H1 (cell line): ENCODE results near the gene UBE2G2. TPM values are rescaled to one million over a fixed set of nuclear protein-coding genes. Genes with fewer than 3 reads are reported as not detected.

Source experiments
- CTCF ChIA-PET: fragments of 300-600 bp; sonication (Branson Sonifier 250); formaldehyde crosslinking; loops from one replicate; lab custom pipeline; 2021; ENCODE audit not compliant: partially characterized antibody; lab: Charles Lee
- POLR2A ChIA-PET: fragments of 300-600 bp; sonication (Branson Sonifier 250); formaldehyde crosslinking; loops from one replicate; lab custom pipeline; 2021; ENCODE audit warnings: inconsistent platforms; ENCODE audit not compliant: partially characterized antibody; lab: Charles Lee
- DNase-seq, 2 experiments: peaks; one replicate each; pipeline versions ENCODE4 v3.0.0 to v3.0.0-alpha.2; 2010 to 2022; ENCODE audit warnings: low spot score in 2 of 2, low read depth in 1 of 2, mixed read lengths in 1 of 2
- FAIRE-seq: peaks from 2 replicates; lab custom pipeline; 2011; peaks lifted over from hg19 to GRCh38; lab: Jason Lieb, UNC
- H2AFZ ChIP-seq: 2 replicates; pipeline ENCODE4 v1.8.1; 2012; ENCODE audit warnings: low read length, inconsistent platforms
- H2AK5ac ChIP-seq: 2 replicates; pipeline ENCODE4 v1.6.1; 2013; ENCODE audit warnings: low read depth, low read length
- H2BK120ac ChIP-seq: replicated peaks from 2 replicates; pipeline ENCODE3; 2013; ENCODE audit warnings: low read depth, low read length, inconsistent platforms
- H2BK12ac ChIP-seq: 2 replicates; pipeline ENCODE4 v1.6.1; 2013; ENCODE audit warnings: low read depth, low read length
- H2BK15ac ChIP-seq: 2 replicates; pipeline ENCODE4 v1.6.1; 2013; ENCODE audit warnings: low read length
- H2BK20ac ChIP-seq: 2 replicates; pipeline ENCODE4 v1.6.1; 2013; ENCODE audit warnings: low read length
- H2BK5ac ChIP-seq: 2 replicates; pipeline ENCODE4 v1.6.1; 2013; ENCODE audit warnings: low read depth, low read length
- H3K14ac ChIP-seq: 2 replicates; pipeline ENCODE4 v1.6.1; 2013; ENCODE audit warnings: inconsistent platforms; ENCODE audit not compliant: insufficient read length
- H3K18ac ChIP-seq: 2 replicates; pipeline ENCODE4 v1.6.1; 2013; ENCODE audit warnings: low read length; ENCODE audit errors: extremely low read depth
- H3K23ac ChIP-seq: 2 replicates; pipeline ENCODE4 v1.6.1; 2013; ENCODE audit warnings: inconsistent platforms; ENCODE audit not compliant: insufficient read length
- H3K23me2 ChIP-seq: 2 replicates; pipeline ENCODE4 v1.6.1; 2013; ENCODE audit warnings: low read depth, low read length
- H3K27ac ChIP-seq: 2 replicates; pipeline ENCODE4 v1.6.1; 2011; ENCODE audit warnings: low read depth, low read length, inconsistent platforms
- H3K27me3 ChIP-seq, 4 experiments: replicated peaks in 1 of 4; 1 replicate in 1 of 4; 2 replicates in 3 of 4; pipeline versions ENCODE4 v1.6.1 to v1.8.1; 2011 to 2013; ENCODE audit warnings: low read length in 3 of 4, mild to moderate bottlenecking in 3 of 4, inconsistent platforms in 2 of 4, mixed read lengths in 2 of 4, moderate library complexity in 1 of 4; ENCODE audit not compliant: control insufficient read depth in 3 of 4, insufficient read depth in 3 of 4; ENCODE audit errors: extremely low read depth in 1 of 4
- H3K36me3 ChIP-seq, 4 experiments: 2 replicates each; pipeline versions ENCODE4 v1.6.1 to v1.8.1; 2011 to 2013; ENCODE audit warnings: mild to moderate bottlenecking in 4 of 4, low read length in 3 of 4, moderate library complexity in 2 of 4, control low read depth in 1 of 4, inconsistent platforms in 1 of 4; ENCODE audit not compliant: insufficient read depth in 4 of 4, control insufficient read depth in 2 of 4
- H3K4ac ChIP-seq: replicated peaks from 2 replicates; pipeline ENCODE3; 2013; ENCODE audit warnings: low read length, low read depth, mixed read lengths, inconsistent platforms; ENCODE audit not compliant: insufficient read length
- H3K4me1 ChIP-seq, 4 experiments: replicated peaks in 1 of 4; 1 replicate in 1 of 4; 2 replicates in 3 of 4; pipeline versions ENCODE4 v1.6.1 to v1.8.1; 2011 to 2013; ENCODE audit warnings: low read length in 3 of 4, inconsistent platforms in 2 of 4, mixed read lengths in 1 of 4; ENCODE audit not compliant: insufficient read depth in 4 of 4, control insufficient read depth in 3 of 4
- H3K4me2 ChIP-seq, 2 experiments: 2 replicates each; pipeline versions ENCODE4 v1.6.1 to v1.8.1; 2011 to 2013; ENCODE audit warnings: low read depth in 2 of 2, low read length in 2 of 2, control low read depth in 1 of 2, inconsistent platforms in 1 of 2, mild to moderate bottlenecking in 1 of 2; ENCODE audit not compliant: insufficient read depth in 1 of 2
- H3K4me3 ChIP-seq, 4 experiments: fragments of 200-600, 300-600 bp in 1 of 4; sonication (generic), shearing (Covaris generic), sonication (Bioruptor Twin) in 1 of 4; 2 replicates each; pipeline versions ENCODE4 v1.5.1 to v1.8.1; 2011 to 2016; ENCODE audit warnings: low read length in 4 of 4, low read depth in 3 of 4, control low read depth in 2 of 4, inconsistent platforms in 2 of 4, mild to moderate bottlenecking in 2 of 4, mixed read lengths in 1 of 4, moderate library complexity in 1 of 4; ENCODE audit not compliant: insufficient read depth in 2 of 4; ENCODE audit errors: extremely low read depth in 1 of 4
- H3K56ac ChIP-seq: replicated peaks from 2 replicates; pipeline ENCODE3; 2013; ENCODE audit warnings: low read depth, mild to moderate bottlenecking, mixed read lengths, low read length, inconsistent platforms; ENCODE audit not compliant: insufficient read length
- H3K79me1 ChIP-seq: 2 replicates; pipeline ENCODE4 v1.6.1; 2013; ENCODE audit warnings: low read depth, low read length, control low read depth
- H3K79me2 ChIP-seq, 2 experiments: 2 replicates each; pipeline versions ENCODE4 v1.6.1 to v1.8.1; 2012 to 2013; ENCODE audit warnings: low read length in 2 of 2, mild to moderate bottlenecking in 2 of 2, inconsistent platforms in 1 of 2; ENCODE audit not compliant: insufficient read depth in 2 of 2, control insufficient read depth in 1 of 2
- H3K9ac ChIP-seq, 4 experiments: replicated peaks in 1 of 4; 1 replicate in 1 of 4; 2 replicates in 3 of 4; pipeline versions ENCODE4 v1.6.1 to v1.8.1; 2011 to 2013; ENCODE audit warnings: low read depth in 3 of 4, low read length in 3 of 4, control low read depth in 2 of 4, mild to moderate bottlenecking in 2 of 4, moderate library complexity in 2 of 4, inconsistent platforms in 1 of 4; ENCODE audit errors: extremely low read depth in 1 of 4
- H3K9me3 ChIP-seq, 2 experiments: 2 replicates each; pipeline versions ENCODE4 v1.6.1 to v1.8.1; 2012 to 2013; ENCODE audit warnings: mild to moderate bottlenecking in 2 of 2, moderate library complexity in 2 of 2, control low read depth in 1 of 2, inconsistent platforms in 1 of 2, low read depth in 1 of 2, low read length in 1 of 2, mixed read lengths in 1 of 2; ENCODE audit not compliant: insufficient read depth in 2 of 2
- H4K20me1 ChIP-seq, 2 experiments: replicated peaks in 1 of 2; 2 replicates each; pipeline versions ENCODE3 to v1.8.1; 2011 to 2013; ENCODE audit warnings: inconsistent platforms in 2 of 2, low read length in 2 of 2, mild to moderate bottlenecking in 1 of 2; ENCODE audit not compliant: insufficient read depth in 2 of 2, control insufficient read depth in 1 of 2
- H4K5ac ChIP-seq: 2 replicates; pipeline ENCODE4 v1.6.1; 2013; ENCODE audit warnings: low read length, low read depth, mixed read lengths, inconsistent platforms; ENCODE audit not compliant: insufficient read length
- H4K8ac ChIP-seq: 2 replicates; pipeline ENCODE4 v1.8.0; 2013; ENCODE audit warnings: mild to moderate bottlenecking, moderate library complexity, low read length, inconsistent platforms; ENCODE audit not compliant: insufficient read depth; ENCODE audit errors: extremely low read depth
- H4K91ac ChIP-seq: replicated peaks from 2 replicates; pipeline ENCODE3; 2013; ENCODE audit warnings: low read length, mixed read lengths, inconsistent platforms; ENCODE audit not compliant: insufficient read length
- MAX ChIP-seq: IDR thresholded peaks from 2 replicates; pipeline ENCODE4 v1.6.1; 2012; ENCODE audit warnings: inconsistent platforms
- RFX5 ChIP-seq: IDR thresholded peaks from 2 replicates; pipeline ENCODE4 v1.6.1; 2011; ENCODE audit warnings: low read depth, low read length, improper control_type of control experiment, borderline replicate concordance
- WGBS, 2 experiments: shearing (Covaris generic) in 1 of 2; methylation state at CpG; one replicate each; pipeline versions ENCODE4 v1.1.6 to v1.1.7; 2013 to 2015; ENCODE audit warnings: low lambda C conversion rate in 2 of 2, mixed read lengths in 2 of 2, inconsistent platforms in 1 of 2, low coverage in 1 of 2, missing lambda C conversion rate in 1 of 2; ENCODE audit not compliant: insufficient replicate concordance in 2 of 2, insufficient coverage in 1 of 2, insufficient read length in 1 of 2; ENCODE audit errors: extremely low coverage in 1 of 2, missing lambda C conversion rate in 1 of 2; 5-methylcytosine and 5-hydroxymethylcytosine counted together
- polyA plus RNA-seq, 7 experiments: library from polyadenylated mRNA; depleted of rRNA in 3 of 7; stranded (reverse) in 5 of 7; unstranded in 2 of 7; fragments of >200 nt in 5 of 7; fragments of 200-250 nt in 2 of 7; gene quantifications; 1 replicate in 5 of 7; 2 replicates in 1 of 7; 4 replicates in 1 of 7; pipeline versions ENCODE4 v1.2.1 to v1.2.3, GENCODE V29; 2011 to 2013; ENCODE audit warnings: missing spikeins in 2 of 7, mixed read lengths in 2 of 7
- total RNA-seq: library from RNA; stranded (reverse); fragmentation: NEBNext Ultra II Directional; extraction: Animal tissue kit (Norgen Biotek cat#: 25700); gene quantifications from 2 replicates; pipeline ENCODE4 v1.2.1, GENCODE V29; 2021

Gene UBE2G2
- total and polyA plus RNA-seq, 2 of the 8 experiments (the other 6 are each of a cell fraction or from before 2014, with no cell fraction given): 96.3 to 101 TPM

- H2AK5ac ChIP-seq: no peak overlapping the region
- no peak overlapping the region for H2BK12ac ChIP-seq
- H3K4me3 ChIP-seq: no peak overlapping the region
- H3K14ac ChIP-seq: no peak overlapping the region
- no peak overlapping the region for H2BK20ac ChIP-seq
- H3K23me2 ChIP-seq: no peaks in the 10 kb centered on the region
- no peak overlapping the region for H3K18ac ChIP-seq
- no peaks in the 10 kb centered on the region for H3K27me3 ChIP-seq
- no peak overlapping the region for H2BK15ac ChIP-seq
- H3K9ac ChIP-seq: no peak overlapping the region
- H3K9me3 ChIP-seq: peaks cover 0 to 4% of the 10 kb centered on the region in 2 experiments; a peak in 1 of 4 replicates
- no peak overlapping the region for H4K91ac ChIP-seq
- H2AFZ ChIP-seq: no peak overlapping the region
- ChIA-PET POLR2A (interaction anchor here (0.9 to 1.2 kb wide), 2 partner anchors 10 to 22 kb away, joined by 3 to 4 read pairs; no protein-coding TSS in a partner anchor), CTCF (interaction anchor here (0.6 to 3.3 kb wide), 8 partner anchors 10 to 273 kb away, joined by 3 to 24 read pairs (median 4); no protein-coding TSS in a partner anchor)
- peaks cover 10% of the 10 kb centered on the region for H3K79me1 ChIP-seq
- H3K23ac ChIP-seq: no peak overlapping the region
- no peak for FAIRE-seq
- no peak overlapping the region for H2BK120ac ChIP-seq
- H4K20me1 ChIP-seq: peaks cover 0 to 6% of the 10 kb centered on the region in 2 experiments
- no peak overlapping the region for H4K5ac ChIP-seq
- no peaks in the 10 kb centered on the region for H3K4me1 ChIP-seq
- H3K27ac ChIP-seq: no peak overlapping the region
- peaks cover 0 to 18% (median 4%) of the 10 kb centered on the region in 4 experiments; a peak in 5 of 8 replicates for H3K36me3 ChIP-seq
- WGBS, 2 experiments: 91% methylated on average over 5 of the region's 5 CpGs; no CpG with 5 or more reads in 1 of the 2 experiments
- peaks cover 0 to 89% of the 10 kb centered on the region in 2 experiments for H3K79me2 ChIP-seq
- DNase-seq: no peak
- H3K56ac ChIP-seq: no peak overlapping the region
- no peak overlapping the region for H4K8ac ChIP-seq
- no peak overlapping the region for H2BK5ac ChIP-seq
- H3K4ac ChIP-seq: no peak overlapping the region
- no peak overlapping the region for H3K4me2 ChIP-seq
- TF ChIP-seq RFX5 (peak; percentile 33; the same call in 1 of the 2 replicates), MAX (no peak)
Observed at GRCh38 chr21:44783020-44783696, 18.5 kb downstream of the UBE2G2 start.
